HCT116 (cell line): ENCODE measurements around the gene STBD1. TPM values are rescaled to one million over a fixed set of nuclear protein-coding genes. Genes with fewer than 3 reads are reported as not detected.

Source experiments
- ATAC-seq: fragments of 200-7000 bp; cut with Tn5 transposase; 2 replicates; pipeline ENCODE4 v1.9.1; 2020; ENCODE audit warnings: mild to moderate bottlenecking, moderate library complexity
- BruUV-seq: library from RNA; stranded (reverse); fragments of 400-500 nt; replicated peaks from 2 replicates; lab custom pipeline; 2021; lab: Mats Ljungman, UMichigan
- CTCF ChIA-PET: fragments of 300-600 bp; sonication (Branson Sonifier 250); formaldehyde crosslinking; loops from one replicate; lab custom pipeline; 2021; ENCODE audit warnings: antibody characterized with exemption; lab: Charles Lee
- POLR2A ChIA-PET: fragments of 300-600, 350-600 bp; sonication (Branson Sonifier 250); formaldehyde crosslinking; loops from one replicate; lab custom pipeline; 2021; ENCODE audit warnings: antibody characterized with exemption; lab: Charles Lee
- RAD21 ChIA-PET, 2 experiments: fragments of 300-600 bp; sonication (Branson Sonifier 250); formaldehyde crosslinking; loops; one replicate each; lab custom pipeline; 2023; ENCODE audit warnings: low total read pairs in 2 of 2; ENCODE audit not compliant: uncharacterized antibody in 2 of 2, unreplicated experiment in 2 of 2, low non-redundant PET in 1 of 2; lab: Charles Lee
- DNase-seq: peaks from one replicate; pipeline ENCODE4 v3.0.0-alpha.2; 2010; ENCODE audit warnings: low read depth, low spot score
- H2AFZ ChIP-seq: fragments of 200-600 bp; shearing (Covaris generic), sonication (generic); 2 replicates; pipeline ENCODE4 v1.6.1; 2017; ENCODE audit warnings: low read depth, mixed run types, mixed read lengths, antibody characterized with exemption, low read length; ENCODE audit not compliant: poor library complexity, severe bottlenecking
- H3K27ac ChIP-seq: 2 replicates; pipeline ENCODE4 v1.5.1; 2012; ENCODE audit warnings: low read depth, low read length
- H3K27me3 ChIP-seq: fragments of 200-600 bp; sonication (generic); 2 replicates; pipeline ENCODE4 v1.6.1; 2016; ENCODE audit warnings: mixed run types, low read length, mixed read lengths; ENCODE audit not compliant: insufficient read depth
- H3K36me3 ChIP-seq, 2 experiments: fragments of 200-500 bp in 1 of 2; fragments of 200-600 bp in 1 of 2; sonication (Bioruptor generic) in 1 of 2; sonication (generic) in 1 of 2; 2 replicates each; pipeline versions ENCODE4 v1.5.1 to v1.6.1; 2014 to 2016; ENCODE audit warnings: low read length in 2 of 2, inconsistent platforms in 1 of 2, mixed read lengths in 1 of 2, mixed run types in 1 of 2; ENCODE audit not compliant: insufficient read depth in 2 of 2, control insufficient read depth in 1 of 2
- H3K4me1 ChIP-seq, 2 experiments: fragments of 200-600 bp in 1 of 2; sonication (generic) in 1 of 2; 2 replicates each; pipeline versions ENCODE4 v1.5.1 to v1.6.1; 2012 to 2017; ENCODE audit warnings: low read length in 2 of 2, inconsistent platforms in 1 of 2, mild to moderate bottlenecking in 1 of 2, mixed read lengths in 1 of 2, mixed run types in 1 of 2, moderate library complexity in 1 of 2; ENCODE audit not compliant: insufficient read depth in 2 of 2, control insufficient read depth in 1 of 2
- H3K4me2 ChIP-seq: fragments of 200-600 bp; sonication (generic); 2 replicates; pipeline ENCODE4 v1.6.1; 2017; ENCODE audit warnings: mixed run types, low read length, mixed read lengths
- H3K4me3 ChIP-seq, 2 experiments: fragments of 200-600 bp in 1 of 2; sonication (generic) in 1 of 2; replicated peaks in 1 of 2; 2 replicates each; pipeline ENCODE4 v1.5.1; 2011 to 2016; ENCODE audit warnings: low read length in 2 of 2, control low read depth in 1 of 2, low read depth in 1 of 2, mild to moderate bottlenecking in 1 of 2, mixed read lengths in 1 of 2, mixed run types in 1 of 2
- H3K79me2 ChIP-seq: fragments of 200-600 bp; sonication (generic); 2 replicates; pipeline ENCODE4 v1.6.1; 2017; ENCODE audit warnings: mild to moderate bottlenecking, mixed run types, low read length, moderate library complexity, mixed read lengths; ENCODE audit not compliant: insufficient read depth
- H3K9ac ChIP-seq: fragments of 200-600 bp; sonication (generic); 2 replicates; pipeline ENCODE4 v1.6.1; 2016; ENCODE audit warnings: low read length, mixed read lengths
- H3K9me2 ChIP-seq: fragments of 200-600 bp; sonication (generic), shearing (Covaris generic); 2 replicates; pipeline ENCODE4 v1.6.1; 2017; ENCODE audit warnings: mixed run types, mild to moderate bottlenecking, moderate library complexity; ENCODE audit not compliant: insufficient read depth
- H3K9me3 ChIP-seq, 2 experiments: fragments of 200-500 bp in 1 of 2; fragments of 200-600 bp in 1 of 2; sonication (Bioruptor generic) in 1 of 2; sonication (generic) in 1 of 2; 2 replicates each; pipeline ENCODE4 v1.6.1; 2014 to 2017; ENCODE audit warnings: low read length in 2 of 2, mixed read lengths in 2 of 2, inconsistent platforms in 1 of 2, low read depth in 1 of 2, mild to moderate bottlenecking in 1 of 2, mixed run types in 1 of 2, moderate library complexity in 1 of 2; ENCODE audit not compliant: control insufficient read depth in 1 of 2, insufficient read depth in 1 of 2
- H4K20me1 ChIP-seq: fragments of 200-600 bp; sonication (generic), shearing (Covaris generic); 2 replicates; pipeline ENCODE4 v1.6.1; 2017; ENCODE audit warnings: mixed run types, mild to moderate bottlenecking, moderate library complexity; ENCODE audit not compliant: insufficient read depth
- CEBPB ChIP-seq: IDR thresholded peaks from 2 replicates; pipeline ENCODE4 v1.6.1; 2012; ENCODE audit warnings: low read depth
- ELF1 ChIP-seq: IDR thresholded peaks from 2 replicates; pipeline ENCODE4 v1.6.1; 2012; ENCODE audit warnings: low read depth, borderline replicate concordance
- EZH2 ChIP-seq: fragments of 200-600 bp; sonication (generic); IDR thresholded peaks from 2 replicates; pipeline ENCODE4 v1.6.1; 2017; ENCODE audit warnings: antibody characterized with exemption, mixed run types
- FOSL1 ChIP-seq: IDR thresholded peaks from 2 replicates; pipeline ENCODE4 v1.6.1; 2012; ENCODE audit warnings: low read depth
- POLR2A ChIP-seq: IDR thresholded peaks from 2 replicates; pipeline ENCODE4 v1.7.0; 2011; ENCODE audit warnings: borderline replicate concordance; ENCODE audit not compliant: insufficient read depth, insufficient read length; ENCODE audit errors: extremely low read depth
- POLR2AphosphoS5 ChIP-seq: IDR thresholded peaks from 2 replicates; pipeline ENCODE4 v1.6.1; 2011; ENCODE audit warnings: mild to moderate bottlenecking, low read depth, low read length, moderate library complexity
- TCF7L2 ChIP-seq: IDR thresholded peaks from 2 replicates; pipeline ENCODE4 v1.7.0; 2011; ENCODE audit warnings: borderline replicate concordance, inconsistent platforms; ENCODE audit not compliant: insufficient read depth, insufficient read length; ENCODE audit errors: extremely low read depth
- YY1 ChIP-seq: IDR thresholded peaks from 2 replicates; pipeline ENCODE4 v1.6.1; 2011; ENCODE audit warnings: low read length, low read depth, moderate library complexity, mild to moderate bottlenecking; ENCODE audit not compliant: insufficient replicate concordance; ENCODE audit errors: extremely low read depth
- intact Hi-C: fragments of 100-400 bp; cut with micrococcal nuclease; formaldehyde crosslinking; loops from 2 replicates; pipeline ENCODE4 v1.10.0; 2022
- total RNA-seq: library from RNA; stranded (reverse); gene quantifications from one replicate; pipeline ENCODE4 v1.2.1, GENCODE V29; 2021; ENCODE audit not compliant: unreplicated experiment
- TF ChIP-seq, protein P1 (sequence below), 3 experiments: fragments of 200-600 bp in 1 of 3; sonication (generic) in 1 of 3; IDR thresholded peaks in 2 of 3; conservative IDR thresholded peaks in 1 of 3; 2 replicates each; pipeline ENCODE4 v1.5.1; 2012 to 2017; ENCODE audit warnings: low read depth in 2 of 3, low read length in 2 of 3, antibody characterized with exemption in 1 of 3, borderline replicate concordance in 1 of 3, control low read depth in 1 of 3, mild to moderate bottlenecking in 1 of 3, mixed read lengths in 1 of 3, mixed run types in 1 of 3, moderate library complexity in 1 of 3; ENCODE audit not compliant: insufficient read depth in 1 of 3
- TF ChIP-seq, protein P2 (sequence below): IDR thresholded peaks from 2 replicates; pipeline ENCODE4 v1.6.1; 2011; ENCODE audit warnings: mild to moderate bottlenecking, low read length, moderate library complexity; ENCODE audit not compliant: insufficient replicate concordance; ENCODE audit errors: extremely low read depth

The STBD1 gene
- total RNA-seq, 1 experiment from 2014 or later = 5.6 TPM

DNA sequence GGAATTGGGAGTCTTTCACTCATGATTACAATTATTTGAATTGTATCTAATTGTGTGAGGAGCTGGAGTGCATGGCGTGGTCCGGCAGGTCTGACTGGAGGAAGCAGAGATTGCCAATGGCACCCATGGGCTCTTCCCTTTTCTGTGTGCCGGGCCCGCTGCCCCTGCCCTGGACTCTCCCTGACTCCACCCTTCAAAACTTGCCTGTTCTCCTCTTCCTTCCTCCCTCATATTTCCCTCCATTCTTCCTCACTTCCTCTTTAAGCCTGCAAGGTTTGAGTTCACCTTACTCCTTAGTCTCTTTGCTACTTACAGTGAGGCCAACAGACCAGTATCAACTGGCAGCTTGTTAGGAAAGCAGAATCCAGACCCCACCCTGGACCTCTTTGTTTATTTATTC lies 6.5 kb upstream of the STBD1 start:
- intact Hi-C loops = loop anchor here (2.0 kb wide), 1 partner anchor 63 kb away; no protein-coding TSS in a partner anchor
- TF ChIP-seq ELF1 = no peak
- no peak for TF ChIP-seq FOSL1
- TF ChIP-seq CEBPB = no peak
- no peak for TF ChIP-seq POLR2A
- TF ChIP-seq POLR2AphosphoS5 = no peak
- no peak for TF ChIP-seq EZH2
- no peak overlapping the region for H3K9ac ChIP-seq
- ATAC-seq (no peak), DNase-seq (no peak)
- peaks cover 0 to 13% of the 10 kb centered on the region in 2 experiments; a peak in 2 of 4 replicates for H3K9me3 ChIP-seq
- no peak overlapping the region for H3K27ac ChIP-seq
- H3K4me2 ChIP-seq = no peak overlapping the region
- no peaks in the 10 kb centered on the region for H3K27me3 ChIP-seq
- no TSS peak for BruUV-seq
- H3K4me1 ChIP-seq = peaks cover 19 to 28% of the 10 kb centered on the region in 2 experiments
- no peak overlapping the region for H3K4me3 ChIP-seq
- CTCF ChIA-PET = no interaction called here
- no peaks in the 10 kb centered on the region for H4K20me1 ChIP-seq
- no peak overlapping the region for H2AFZ ChIP-seq
- peaks cover 6% of the 10 kb centered on the region; the same call in 1 of the 2 replicates for H3K79me2 ChIP-seq
- RAD21 ChIA-PET = no interaction called here
- H3K36me3 ChIP-seq = no peaks in the 10 kb centered on the region
- H3K9me2 ChIP-seq = no peaks in the 10 kb centered on the region
- POLR2A ChIA-PET = no interaction called here

DNA sequence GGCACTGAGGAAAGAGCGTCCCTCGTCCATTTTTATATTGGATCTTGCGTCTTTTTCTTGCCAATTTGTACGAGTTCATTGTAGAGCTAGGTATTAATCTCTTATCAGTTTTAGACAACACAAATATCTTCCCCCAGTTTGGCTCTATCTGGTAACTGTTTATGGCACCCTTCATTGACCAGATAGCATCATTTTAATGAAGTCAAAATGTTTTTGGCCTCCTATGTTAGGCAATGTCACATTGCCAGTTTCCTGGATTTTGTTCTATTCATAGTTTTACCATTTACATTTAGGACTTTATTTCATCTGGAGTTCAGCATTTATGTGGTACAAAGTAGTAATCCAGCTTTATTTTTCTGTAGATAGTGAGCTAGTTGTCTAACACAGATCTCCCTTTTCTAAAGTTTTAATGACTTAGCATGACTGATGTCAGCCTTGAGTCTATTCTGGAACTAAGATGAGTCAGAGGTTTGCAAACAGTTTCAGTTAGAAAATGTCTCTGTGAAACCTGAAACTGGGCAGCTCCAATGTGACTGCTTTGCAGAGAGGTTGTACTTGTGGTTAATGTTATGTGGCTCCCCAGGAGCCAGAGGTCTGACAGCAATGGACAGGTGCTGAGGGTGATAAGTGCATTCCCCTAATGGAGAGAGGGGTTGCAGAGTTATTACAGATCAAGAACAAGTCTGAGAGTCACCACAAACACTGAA lies 5.3 kb upstream of the STBD1 start:
- intact Hi-C loops = loop anchor here (2.0 kb wide), 1 partner anchor 64 kb away; no protein-coding TSS in a partner anchor
- peak; percentile 64 for ATAC-seq
- H3K9ac ChIP-seq = peak overlapping the region; percentile 35
- peaks cover 0 to 13% of the 10 kb centered on the region in 2 experiments; a peak in 2 of 4 replicates for H3K9me3 ChIP-seq
- RAD21 ChIA-PET = interaction anchor here in 1 of 2 experiments (1.1 kb wide), 1 partner anchor 77 kb away, joined by 3 read pairs; no protein-coding TSS in a partner anchor
- no TSS peak for BruUV-seq
- H3K36me3 ChIP-seq = no peaks in the 10 kb centered on the region
- 0 out of 4 replicates have a peak overlapping the region, but pooled peaks of 1 of the 2 experiments have one; percentile 0 for H3K4me3 ChIP-seq
- H3K4me2 ChIP-seq = peak overlapping the region; percentile 60
- TF ChIP-seq ELF1 (no peak), YY1 (peak; percentile 16), POLR2AphosphoS5 (peak; percentile 30; the same call in 1 of the 2 replicates), TCF7L2 (peak; percentile 42)
- TF ChIP-seq, protein P1, sequence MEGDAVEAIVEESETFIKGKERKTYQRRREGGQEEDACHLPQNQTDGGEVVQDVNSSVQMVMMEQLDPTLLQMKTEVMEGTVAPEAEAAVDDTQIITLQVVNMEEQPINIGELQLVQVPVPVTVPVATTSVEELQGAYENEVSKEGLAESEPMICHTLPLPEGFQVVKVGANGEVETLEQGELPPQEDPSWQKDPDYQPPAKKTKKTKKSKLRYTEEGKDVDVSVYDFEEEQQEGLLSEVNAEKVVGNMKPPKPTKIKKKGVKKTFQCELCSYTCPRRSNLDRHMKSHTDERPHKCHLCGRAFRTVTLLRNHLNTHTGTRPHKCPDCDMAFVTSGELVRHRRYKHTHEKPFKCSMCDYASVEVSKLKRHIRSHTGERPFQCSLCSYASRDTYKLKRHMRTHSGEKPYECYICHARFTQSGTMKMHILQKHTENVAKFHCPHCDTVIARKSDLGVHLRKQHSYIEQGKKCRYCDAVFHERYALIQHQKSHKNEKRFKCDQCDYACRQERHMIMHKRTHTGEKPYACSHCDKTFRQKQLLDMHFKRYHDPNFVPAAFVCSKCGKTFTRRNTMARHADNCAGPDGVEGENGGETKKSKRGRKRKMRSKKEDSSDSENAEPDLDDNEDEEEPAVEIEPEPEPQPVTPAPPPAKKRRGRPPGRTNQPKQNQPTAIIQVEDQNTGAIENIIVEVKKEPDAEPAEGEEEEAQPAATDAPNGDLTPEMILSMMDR (IDR thresholded peaks at IDR 0.05 in 2 of 3, conservative IDR thresholded peaks at IDR 0.05 in 1 of 3; ENCODE audit: borderline replicate concordance in 1 of 3, insufficient read depth in 1 of 3, low read depth in 2 of 3, low read length in 2 of 3) = no peak
- TF ChIP-seq, protein P2, sequence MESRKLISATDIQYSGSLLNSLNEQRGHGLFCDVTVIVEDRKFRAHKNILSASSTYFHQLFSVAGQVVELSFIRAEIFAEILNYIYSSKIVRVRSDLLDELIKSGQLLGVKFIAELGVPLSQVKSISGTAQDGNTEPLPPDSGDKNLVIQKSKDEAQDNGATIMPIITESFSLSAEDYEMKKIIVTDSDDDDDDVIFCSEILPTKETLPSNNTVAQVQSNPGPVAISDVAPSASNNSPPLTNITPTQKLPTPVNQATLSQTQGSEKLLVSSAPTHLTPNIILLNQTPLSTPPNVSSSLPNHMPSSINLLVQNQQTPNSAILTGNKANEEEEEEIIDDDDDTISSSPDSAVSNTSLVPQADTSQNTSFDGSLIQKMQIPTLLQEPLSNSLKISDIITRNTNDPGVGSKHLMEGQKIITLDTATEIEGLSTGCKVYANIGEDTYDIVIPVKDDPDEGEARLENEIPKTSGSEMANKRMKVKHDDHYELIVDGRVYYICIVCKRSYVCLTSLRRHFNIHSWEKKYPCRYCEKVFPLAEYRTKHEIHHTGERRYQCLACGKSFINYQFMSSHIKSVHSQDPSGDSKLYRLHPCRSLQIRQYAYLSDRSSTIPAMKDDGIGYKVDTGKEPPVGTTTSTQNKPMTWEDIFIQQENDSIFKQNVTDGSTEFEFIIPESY = no peak
- TF ChIP-seq, all 23 proteins: peak for 3
- no peaks in the 10 kb centered on the region for H4K20me1 ChIP-seq
- peak; percentile 83 for DNase-seq
- H3K9me2 ChIP-seq = no peaks in the 10 kb centered on the region
- peaks cover 15% of the 10 kb centered on the region; the same call in 1 of the 2 replicates for H3K79me2 ChIP-seq
- CTCF ChIA-PET = interaction anchor here (0.6 kb wide), 1 partner anchor 121 kb away, joined by 3 read pairs; no protein-coding TSS in a partner anchor
- H3K27me3 ChIP-seq = no peaks in the 10 kb centered on the region
- H3K27ac ChIP-seq = peak overlapping the region; percentile 62; the same call in 1 of the 2 replicates
- H3K4me1 ChIP-seq = peaks cover 19 to 37% of the 10 kb centered on the region in 2 experiments
- H2AFZ ChIP-seq = no peak overlapping the region
- POLR2A ChIA-PET = no interaction called here
